ENCODE data around the gene LGALS7B. TPM values are rescaled to one million over a fixed set of nuclear protein-coding genes. Genes with fewer than 3 reads are reported as not detected.
"Not testable (repeated sequence)": the region's sequence is repeated elsewhere in the genome, so short reads cannot be mapped to it uniquely, and the experiment has no call there.

The LGALS7B gene
- total RNA-seq, 2 donors from 2014 or later, result not detected

- ATAC-seq (no peak), DNase-seq (no peak)
- 69% methylated on average over 7 of the region's 7 CpGs for WGBS, 2 donors
- Histone ChIP-seq H3K4me1 (peaks cover 7% of the 10 kb centered on the region), H3K27me3 (no peaks in the 10 kb centered on the region), H3K4me3 (no peak overlapping the region), H3K27ac (no peak overlapping the region), H3K9me3 (no peaks in the 10 kb centered on the region), H3K36me3 (replicated peaks in 1 of 2; ENCODE audit: insufficient read depth in 1 of 2, low read depth in 2 of 2) (no peaks in the 10 kb centered on the region)
- TF ChIP-seq CTCF (IDR thresholded peaks at IDR 0.05), result no peak
- TF ChIP-seq POLR2A (IDR thresholded peaks at IDR 0.05), result no peak
- intact Hi-C loops (cut with DNase I), result no loop called here
These were observed 7.9 kb upstream of the LGALS7B start for GRCh38 chr19:38781058-38781457.

GRCh38 chr19:38782212-38782611 is 6.8 kb upstream of the LGALS7B start:
- H3K9me3 ChIP-seq; H3K4me1 ChIP-seq; H3K27ac ChIP-seq; H3K27me3 ChIP-seq; H3K4me3 ChIP-seq; H3K36me3 ChIP-seq (replicated peaks in 1 of 2; ENCODE audit: insufficient read depth in 1 of 2, low read depth in 2 of 2); ATAC-seq; intact Hi-C loops (cut with DNase I); DNase-seq: not testable (repeated sequence)
- 89% methylated on average over 13 of the region's 13 CpGs for WGBS, 2 donors

- 36 to 38% methylated on average over 3 of the region's 3 CpGs for WGBS, 2 donors
- Histone ChIP-seq H3K4me3 (no peak overlapping the region), H3K9me3 (no peaks in the 10 kb centered on the region), H3K36me3 (replicated peaks in 1 of 2; ENCODE audit: insufficient read depth in 1 of 2, low read depth in 2 of 2) (no peaks in the 10 kb centered on the region), H3K27ac (peak overlapping the region in 2 of 4 donors; percentile 1 to 29), H3K27me3 (no peaks in the 10 kb centered on the region), H3K4me1 (peaks cover 7% of the 10 kb centered on the region)
- peak; percentile 85 for ATAC-seq
- intact Hi-C loops (cut with DNase I), result no loop called here
- DNase-seq, result peak in 3 of 4 donors; percentile 26 to 56 (median 29)
- no peak for TF ChIP-seq CTCF (IDR thresholded peaks at IDR 0.05)
- TF ChIP-seq POLR2A (IDR thresholded peaks at IDR 0.05), result no peak
These were observed 4.8 kb upstream of the LGALS7B start for GRCh38 chr19:38784224-38784623.

- ATAC-seq (no peak), DNase-seq (no peak)
- Histone ChIP-seq H3K9me3 (no peaks in the 10 kb centered on the region), H3K27ac (no peak overlapping the region), H3K27me3 (no peaks in the 10 kb centered on the region), H3K4me1 (peaks cover 7% of the 10 kb centered on the region), H3K4me3 (no peak overlapping the region), H3K36me3 (replicated peaks in 1 of 2; ENCODE audit: insufficient read depth in 1 of 2, low read depth in 2 of 2) (no peaks in the 10 kb centered on the region)
- intact Hi-C loops (cut with DNase I), result no loop called here
- TF ChIP-seq POLR2A (IDR thresholded peaks at IDR 0.05) (no peak), CTCF (IDR thresholded peaks at IDR 0.05) (no peak)
- WGBS, 2 donors, result 98 to 99% methylated on average over 6 of the region's 7 CpGs
These were observed 3.8 kb upstream of the LGALS7B start for GRCh38 chr19:38785187-38785699.

- intact Hi-C loops (cut with DNase I); H3K27me3 ChIP-seq; H3K27ac ChIP-seq; H3K9me3 ChIP-seq; H3K4me3 ChIP-seq; ATAC-seq; H3K36me3 ChIP-seq (replicated peaks in 1 of 2; ENCODE audit: insufficient read depth in 1 of 2, low read depth in 2 of 2); H3K4me1 ChIP-seq; DNase-seq: not testable (repeated sequence)
- 89 to 95% methylated on average over 3 of the region's 3 CpGs for WGBS, 2 donors
These were observed 2.9 kb upstream of the LGALS7B start for GRCh38 chr19:38786061-38786460.

GRCh38 chr19:38786572-38787265 is 2.3 kb upstream of the LGALS7B start:
- WGBS, 2 donors, result 77 to 85% methylated on average over 9 to 11 of the region's 11 CpGs
- peaks cover 7% of the 10 kb centered on the region for H3K4me1 ChIP-seq
- H3K9me3 ChIP-seq, result no peaks in the 10 kb centered on the region
- TF ChIP-seq POLR2A (IDR thresholded peaks at IDR 0.05) (no peak), CTCF (IDR thresholded peaks at IDR 0.05) (no peak)
- H3K36me3 ChIP-seq (replicated peaks in 1 of 2; ENCODE audit: insufficient read depth in 1 of 2, low read depth in 2 of 2), result no peaks in the 10 kb centered on the region
- ATAC-seq (no peak), DNase-seq (no peak)
- no peak overlapping the region for H3K27ac ChIP-seq
- no peak overlapping the region for H3K4me3 ChIP-seq
- intact Hi-C loops (cut with DNase I), result no loop called here
- no peaks in the 10 kb centered on the region for H3K27me3 ChIP-seq

GRCh38 chr19:38790507-38791403 is 1.8 kb downstream of the LGALS7B start:
- WGBS, 2 donors, result 74 to 84% methylated on average over 8 to 12 of the region's 49 CpGs
- H3K27ac ChIP-seq, result peak overlapping the region in 1 of 4 donors; percentile 30
- intact Hi-C loops (cut with DNase I); H3K9me3 ChIP-seq; ATAC-seq; H3K36me3 ChIP-seq (replicated peaks in 1 of 2; ENCODE audit: insufficient read depth in 1 of 2, low read depth in 2 of 2); DNase-seq; H3K4me1 ChIP-seq; H3K4me3 ChIP-seq; H3K27me3 ChIP-seq: not testable (repeated sequence)
